Activated T-cell treated with anti-CD3 and anti-CD28 coated beads for 4 hours (primary cell): ENCODE results near the gene PITPNM1.
"Not testable (repeated sequence)": the region's sequence is repeated elsewhere in the genome, so short reads cannot be mapped to it uniquely, and the experiment has no call there.

Source experiments
- DNase-seq: peaks from one replicate; pipeline ENCODE4 v3.0.0-alpha.2; 2020

Gene PITPNM1

DNA sequence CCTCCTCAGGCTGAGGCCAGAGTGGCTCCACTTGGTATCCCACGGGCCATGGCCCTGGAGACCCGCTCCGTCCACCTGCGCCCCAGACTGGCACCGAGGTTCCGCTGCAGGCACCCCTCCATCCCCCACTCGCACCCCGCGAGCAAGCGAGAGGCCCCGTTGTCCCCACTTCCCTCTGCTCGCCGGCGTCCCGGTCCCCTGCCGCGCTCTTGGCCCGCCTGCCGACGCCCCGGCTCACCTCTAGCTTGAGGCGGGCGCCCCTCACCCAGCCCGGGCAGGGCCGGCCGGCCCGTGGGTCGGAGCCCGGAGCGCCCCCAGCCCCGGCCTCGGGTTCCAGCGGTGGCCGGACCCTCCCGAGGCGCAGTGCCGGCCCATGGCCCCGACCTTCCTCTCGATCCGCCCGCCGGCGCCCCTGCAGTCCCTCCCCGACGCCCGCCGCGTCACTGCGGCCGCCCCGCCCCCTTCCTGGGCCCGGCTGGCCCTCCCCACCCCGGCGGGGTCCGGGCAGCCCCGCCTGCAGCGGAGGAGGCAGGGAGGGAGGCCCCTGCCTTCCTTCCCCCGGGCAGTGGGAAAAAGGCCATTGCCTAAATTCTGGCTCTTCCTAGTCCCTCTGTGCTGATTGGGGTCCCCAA, at the start of gene PITPNM1:
TSS of gene PITPNM1 (minus strand) at position 414 of the 632 bp plus-strand sequence. CDS start 1,183 bp downstream, outside the sequence.
- peak; percentile 59 for DNase-seq

- not testable (repeated sequence) for DNase-seq
These were observed 46.5 kb upstream of the PITPNM1 start for GRCh38 chr11:67551697-67552096.

- DNase-seq = no peak
These were observed 46.0 kb upstream of the PITPNM1 start for GRCh38 chr11:67551127-67551526.

- DNase-seq = no peak
These were observed 43.5 kb upstream of the PITPNM1 start for GRCh38 chr11:67548555-67549110.

GRCh38 chr11:67548112-67548511, 42.9 kb upstream of the PITPNM1 start:
- DNase-seq = not testable (repeated sequence)

- DNase-seq = no peak
These were observed 40.1 kb upstream of the PITPNM1 start for GRCh38 chr11:67545280-67545679.

DNA sequence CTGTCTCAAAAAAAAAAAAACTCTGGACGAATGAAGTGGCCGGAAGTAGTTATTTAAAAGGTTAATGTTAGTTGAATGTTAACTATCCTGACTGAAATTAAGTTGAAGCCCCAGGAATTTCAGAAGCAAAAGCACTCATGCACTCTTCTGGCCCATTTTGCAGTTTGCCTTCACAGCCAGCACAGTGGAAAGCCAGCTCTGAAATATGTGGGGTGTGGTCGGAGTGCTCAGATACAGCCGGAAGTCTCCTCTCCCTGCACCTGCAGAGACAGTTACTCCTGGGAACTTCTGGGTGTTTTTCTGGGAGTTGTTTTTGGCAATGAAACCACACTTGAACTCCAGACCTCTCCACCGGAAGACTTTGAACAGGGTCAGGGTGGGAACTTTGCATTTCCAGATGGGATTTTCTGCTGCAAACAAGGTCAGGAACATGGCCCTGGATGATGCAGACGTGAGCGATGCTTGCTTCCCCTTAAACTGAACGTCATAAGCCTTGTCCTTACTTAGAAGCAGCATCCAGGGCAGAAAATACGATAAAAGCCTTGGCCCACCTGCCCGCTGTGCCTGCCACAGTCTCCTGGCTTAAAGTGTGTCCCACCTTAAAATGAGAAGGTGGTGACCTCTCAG, 39.6 kb upstream of the PITPNM1 start:
- DNase-seq = no peak

DNA sequence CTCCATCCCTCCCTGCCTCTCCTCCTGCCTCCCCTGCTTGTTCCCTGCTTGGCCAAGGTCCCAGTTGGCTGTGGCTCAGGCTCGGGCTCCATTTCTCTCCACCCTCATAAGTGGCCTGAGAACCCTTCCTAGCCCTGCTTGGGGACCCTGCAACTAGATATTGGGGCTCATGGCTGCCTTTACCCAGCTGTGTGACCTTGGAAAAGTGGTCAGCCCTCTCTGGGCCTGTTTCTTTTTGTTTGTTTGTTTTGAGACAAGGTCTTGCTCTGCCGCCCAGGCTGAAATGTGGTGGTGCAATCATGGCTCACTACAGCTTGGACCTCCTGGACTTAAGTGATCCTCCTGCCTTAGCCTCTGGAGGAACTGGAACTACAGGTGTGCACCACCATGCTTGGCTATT, 38.4 kb upstream of the PITPNM1 start:
- DNase-seq = no peak

GRCh38 chr11:67542971-67543370, 37.8 kb upstream of the PITPNM1 start:
- no peak for DNase-seq

DNA sequence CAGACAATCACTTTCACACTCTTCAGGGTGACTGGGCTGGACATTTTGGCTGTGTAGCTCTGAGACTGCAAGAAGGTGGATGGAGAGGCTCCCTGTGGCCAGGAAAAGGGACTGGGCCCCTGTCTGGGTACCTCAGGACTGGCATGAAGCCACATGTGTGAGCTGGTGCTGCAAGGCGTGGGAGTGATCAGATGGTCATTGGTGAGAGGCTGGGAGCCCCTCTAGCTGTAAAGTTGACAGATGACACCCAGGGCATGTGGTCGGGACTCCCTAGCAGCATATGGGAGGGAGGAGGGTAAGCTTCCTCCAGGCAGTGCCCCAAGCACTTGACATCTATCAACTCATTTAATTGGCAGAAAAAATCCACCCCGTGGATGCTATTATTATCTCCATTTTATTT, 37.0 kb upstream of the PITPNM1 start:
- DNase-seq = no peak

- no peak for DNase-seq
These were observed 36.0 kb upstream of the PITPNM1 start for GRCh38 chr11:67541198-67541597.

DNA sequence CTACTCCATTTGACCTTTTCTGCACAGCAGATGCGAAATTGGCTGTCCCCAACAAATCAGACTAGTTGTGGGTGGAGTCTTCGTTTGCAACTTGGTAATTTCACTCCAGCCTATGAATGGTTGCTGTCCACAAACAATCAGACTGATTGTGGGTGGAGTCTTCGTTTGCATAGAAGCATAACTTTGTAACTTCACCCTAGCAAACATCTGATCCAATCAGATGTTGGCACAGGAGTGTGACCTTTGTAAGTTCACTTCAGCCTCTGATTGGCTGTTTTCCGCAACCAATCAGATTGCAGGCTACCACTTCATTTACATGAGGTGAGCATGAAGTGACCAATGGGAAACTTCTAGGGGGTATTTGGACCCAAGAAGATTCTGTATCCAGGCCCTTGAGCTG, 34.4 kb upstream of the PITPNM1 start:
- no peak for DNase-seq

- no peak for DNase-seq
These were observed 33.8 kb upstream of the PITPNM1 start for GRCh38 chr11:67538823-67539505.

DNA sequence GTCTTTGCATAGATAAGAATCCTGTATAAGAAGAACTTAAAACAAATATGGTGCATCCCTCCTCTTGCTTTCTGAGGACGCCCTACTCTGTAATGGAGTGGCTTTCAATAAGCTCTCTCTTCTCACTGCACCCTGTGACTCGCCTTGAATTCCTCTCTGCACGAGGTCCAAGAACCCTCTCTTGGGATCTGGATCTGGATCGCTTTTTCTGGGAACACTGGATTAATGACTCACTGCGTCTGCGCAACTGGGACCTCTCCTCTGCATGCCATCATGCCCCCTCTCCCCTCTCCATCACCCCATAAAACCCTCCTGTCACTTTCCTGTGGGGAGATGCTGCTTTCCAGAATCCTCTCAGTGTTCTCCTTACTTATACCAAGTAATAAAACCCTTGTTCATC, 33.1 kb upstream of the PITPNM1 start:
- no peak for DNase-seq

DNA sequence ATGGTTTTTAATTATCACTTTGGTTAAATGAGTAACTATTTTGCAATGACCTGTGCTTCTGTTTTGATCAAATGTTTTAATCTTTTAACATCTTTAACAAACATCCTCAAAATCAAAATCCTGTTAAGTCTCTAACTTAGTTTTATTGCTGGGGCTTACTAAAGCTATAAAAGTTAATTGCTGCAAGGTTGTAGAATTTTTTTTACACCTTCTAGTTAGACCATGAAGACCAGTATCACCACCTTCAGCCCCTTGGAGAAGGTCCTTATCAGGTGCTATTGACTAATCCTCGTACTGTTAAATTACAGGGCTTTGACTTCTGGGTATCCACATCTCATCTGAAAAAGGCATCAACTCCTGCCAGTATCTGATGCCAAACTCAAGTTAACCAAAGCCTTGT, 30.4 kb upstream of the PITPNM1 start:
- no peak for DNase-seq

DNA sequence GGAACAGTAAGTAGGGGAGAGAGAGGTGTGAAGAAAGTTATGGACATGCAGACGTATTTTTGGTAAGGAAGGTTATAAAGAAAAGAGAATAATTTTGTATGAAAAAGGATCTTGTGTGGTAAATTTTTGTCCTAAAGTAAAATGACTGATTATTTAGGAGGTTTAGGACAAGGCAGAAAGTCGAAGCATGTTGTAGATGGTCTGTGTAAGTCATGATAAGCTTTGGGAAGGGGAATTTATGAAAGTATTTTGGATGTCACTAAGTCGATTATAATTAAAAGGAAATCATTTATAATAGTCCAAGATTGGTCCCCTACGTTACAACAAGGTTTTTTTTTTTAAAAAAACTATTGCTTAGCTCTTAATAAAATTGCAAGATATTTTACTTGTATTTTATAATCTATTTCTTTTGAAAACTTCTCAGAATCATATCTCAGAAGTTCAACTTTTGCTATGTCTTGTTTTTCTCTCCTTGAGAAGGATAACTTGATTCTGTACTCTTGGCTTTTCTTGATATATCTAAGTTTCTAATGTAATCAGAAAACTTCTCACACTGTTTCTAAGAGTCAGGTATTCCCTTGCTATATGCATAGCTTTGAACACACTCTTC, 29.0 kb upstream of the PITPNM1 start:
- no peak for DNase-seq

DNA sequence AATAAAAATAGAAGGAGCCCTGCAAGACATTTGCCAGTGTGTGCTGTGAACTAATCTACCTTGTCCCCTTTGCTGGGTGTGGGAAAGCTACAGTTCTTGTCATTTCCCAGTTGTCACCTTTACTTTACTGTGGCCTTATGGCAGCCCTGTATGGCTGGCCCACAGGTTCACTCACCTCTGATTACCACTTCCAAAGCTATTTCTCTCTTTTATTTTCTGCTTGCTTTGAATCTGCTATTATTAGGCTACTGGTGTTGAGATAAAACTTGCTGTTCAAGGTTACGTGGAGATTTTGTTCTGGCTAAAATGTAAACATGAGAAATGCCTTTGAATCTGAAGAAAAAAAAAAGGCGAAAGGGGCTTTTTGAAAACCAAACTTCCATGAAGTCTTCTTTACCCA, 27.7 kb upstream of the PITPNM1 start:
- DNase-seq = no peak

- no peak for DNase-seq
These were observed 25.1 kb upstream of the PITPNM1 start for GRCh38 chr11:67530282-67530592.

- no peak for DNase-seq
These were observed 23.2 kb upstream of the PITPNM1 start for GRCh38 chr11:67528376-67528775.

DNA sequence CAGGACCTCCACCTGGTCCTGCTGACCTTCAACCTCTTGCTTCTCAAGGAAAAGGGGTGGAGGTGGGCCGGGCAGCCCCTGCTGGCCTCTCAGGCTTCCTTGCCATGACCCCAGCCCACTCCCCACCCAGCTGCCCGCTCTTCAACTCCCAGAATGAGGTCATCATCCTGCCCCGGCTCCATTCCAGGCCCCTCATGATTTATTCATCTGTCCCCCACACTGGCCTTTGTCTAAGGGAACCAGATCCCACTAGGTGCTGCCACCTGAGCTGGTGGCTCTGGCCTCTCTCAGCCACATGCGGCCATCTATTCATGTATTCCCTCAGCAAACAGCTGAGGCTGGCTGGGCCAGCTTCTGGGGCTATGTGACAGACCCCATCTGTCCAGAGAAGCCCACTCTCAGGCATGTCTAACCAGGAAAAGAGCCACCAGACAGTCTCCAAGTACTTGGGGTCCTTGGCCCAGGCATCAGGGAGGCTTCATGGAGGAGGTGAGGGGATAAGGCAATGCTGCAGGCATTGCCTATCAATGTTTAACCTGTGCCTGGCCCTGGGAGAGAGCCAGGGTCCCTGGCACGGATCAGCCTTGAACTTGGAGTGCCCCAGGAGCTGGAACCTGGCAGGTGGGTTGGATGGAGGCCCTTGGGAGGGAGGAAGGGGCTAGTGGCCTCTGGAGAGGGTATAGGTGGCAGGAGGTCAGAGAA, 20.3 kb upstream of the PITPNM1 start:
- no peak for DNase-seq

- DNase-seq = no peak
These were observed 19.3 kb upstream of the PITPNM1 start for GRCh38 chr11:67524480-67524808.

GRCh38 chr11:67523556-67524479, 18.7 kb upstream of the PITPNM1 start:
- DNase-seq = no peak
